AG09309 (cell line): Measurements from ENCODE around the gene BPIFB4.

Experiments used
- DNase-seq: peaks from one replicate; pipeline ENCODE4 v3.0.0-alpha.2; 2010; ENCODE audit warnings: low read depth
- H3K4me3 ChIP-seq: 2 replicates; pipeline ENCODE4 v1.5.1; 2011; ENCODE audit warnings: mild to moderate bottlenecking, low read depth, low read length, moderate library complexity; ENCODE audit not compliant: control insufficient read depth
- TF ChIP-seq, protein P1 (sequence below): IDR thresholded peaks from 2 replicates; pipeline ENCODE4 v1.5.1; 2011; ENCODE audit warnings: mild to moderate bottlenecking, low read depth, low read length, inconsistent platforms; ENCODE audit not compliant: insufficient read depth, control insufficient read depth; ENCODE audit errors: missing control alignments

BPIFB4 gene

GRCh38 chr20:33067806-33068205 is 11.6 kb upstream of the BPIFB4 start:
- TF ChIP-seq, protein P1, sequence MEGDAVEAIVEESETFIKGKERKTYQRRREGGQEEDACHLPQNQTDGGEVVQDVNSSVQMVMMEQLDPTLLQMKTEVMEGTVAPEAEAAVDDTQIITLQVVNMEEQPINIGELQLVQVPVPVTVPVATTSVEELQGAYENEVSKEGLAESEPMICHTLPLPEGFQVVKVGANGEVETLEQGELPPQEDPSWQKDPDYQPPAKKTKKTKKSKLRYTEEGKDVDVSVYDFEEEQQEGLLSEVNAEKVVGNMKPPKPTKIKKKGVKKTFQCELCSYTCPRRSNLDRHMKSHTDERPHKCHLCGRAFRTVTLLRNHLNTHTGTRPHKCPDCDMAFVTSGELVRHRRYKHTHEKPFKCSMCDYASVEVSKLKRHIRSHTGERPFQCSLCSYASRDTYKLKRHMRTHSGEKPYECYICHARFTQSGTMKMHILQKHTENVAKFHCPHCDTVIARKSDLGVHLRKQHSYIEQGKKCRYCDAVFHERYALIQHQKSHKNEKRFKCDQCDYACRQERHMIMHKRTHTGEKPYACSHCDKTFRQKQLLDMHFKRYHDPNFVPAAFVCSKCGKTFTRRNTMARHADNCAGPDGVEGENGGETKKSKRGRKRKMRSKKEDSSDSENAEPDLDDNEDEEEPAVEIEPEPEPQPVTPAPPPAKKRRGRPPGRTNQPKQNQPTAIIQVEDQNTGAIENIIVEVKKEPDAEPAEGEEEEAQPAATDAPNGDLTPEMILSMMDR = no peak
- DNase-seq = no peak

DNA sequence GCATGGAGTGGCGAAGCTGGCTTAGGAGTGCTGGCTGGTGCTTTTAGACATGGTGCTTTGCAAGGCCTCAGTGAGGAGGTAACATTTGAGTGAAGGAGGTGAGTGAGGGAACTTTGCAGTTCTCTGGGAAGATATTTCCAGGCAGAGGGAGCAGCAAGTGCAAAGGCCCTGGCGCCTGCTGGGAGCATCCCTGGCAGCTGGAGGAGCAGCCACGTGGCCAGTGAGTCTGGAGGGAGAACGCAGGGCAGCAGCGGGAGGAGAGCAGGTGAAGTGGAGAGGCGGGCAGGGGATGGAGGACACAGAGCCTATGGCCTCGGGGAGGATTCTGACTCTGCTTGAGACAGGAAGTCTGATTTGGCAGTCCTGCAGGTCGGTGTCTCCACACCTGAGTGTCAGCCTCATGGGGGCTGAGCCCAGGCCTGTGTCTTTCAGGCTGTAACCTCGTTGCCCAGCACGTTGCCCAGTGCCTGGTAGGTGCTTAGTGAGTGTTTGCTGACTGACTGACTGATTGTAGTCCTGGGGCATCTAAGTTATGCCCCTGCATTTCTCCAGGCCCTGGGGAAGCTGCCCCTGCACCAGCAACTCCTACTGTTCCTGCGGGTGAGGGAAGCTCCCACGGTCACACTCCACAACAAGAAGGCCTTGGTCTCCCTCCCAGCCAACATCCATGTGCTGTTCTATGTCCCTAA is 11.0 kb upstream of the BPIFB4 start:
- TF ChIP-seq, protein P1 = no peak
- no peak overlapping the region for H3K4me3 ChIP-seq
- DNase-seq = no peak

More at GRCh38 chr20:33067806-33068205, 11.6 kb upstream of the BPIFB4 start:
- no peak overlapping the region for H3K4me3 ChIP-seq

- DNase-seq = no peak
- no peak overlapping the region for H3K4me3 ChIP-seq
- TF ChIP-seq, protein P1 = no peak
Measured at GRCh38 chr20:33069673-33070072, 9.8 kb upstream of the BPIFB4 start.

DNA sequence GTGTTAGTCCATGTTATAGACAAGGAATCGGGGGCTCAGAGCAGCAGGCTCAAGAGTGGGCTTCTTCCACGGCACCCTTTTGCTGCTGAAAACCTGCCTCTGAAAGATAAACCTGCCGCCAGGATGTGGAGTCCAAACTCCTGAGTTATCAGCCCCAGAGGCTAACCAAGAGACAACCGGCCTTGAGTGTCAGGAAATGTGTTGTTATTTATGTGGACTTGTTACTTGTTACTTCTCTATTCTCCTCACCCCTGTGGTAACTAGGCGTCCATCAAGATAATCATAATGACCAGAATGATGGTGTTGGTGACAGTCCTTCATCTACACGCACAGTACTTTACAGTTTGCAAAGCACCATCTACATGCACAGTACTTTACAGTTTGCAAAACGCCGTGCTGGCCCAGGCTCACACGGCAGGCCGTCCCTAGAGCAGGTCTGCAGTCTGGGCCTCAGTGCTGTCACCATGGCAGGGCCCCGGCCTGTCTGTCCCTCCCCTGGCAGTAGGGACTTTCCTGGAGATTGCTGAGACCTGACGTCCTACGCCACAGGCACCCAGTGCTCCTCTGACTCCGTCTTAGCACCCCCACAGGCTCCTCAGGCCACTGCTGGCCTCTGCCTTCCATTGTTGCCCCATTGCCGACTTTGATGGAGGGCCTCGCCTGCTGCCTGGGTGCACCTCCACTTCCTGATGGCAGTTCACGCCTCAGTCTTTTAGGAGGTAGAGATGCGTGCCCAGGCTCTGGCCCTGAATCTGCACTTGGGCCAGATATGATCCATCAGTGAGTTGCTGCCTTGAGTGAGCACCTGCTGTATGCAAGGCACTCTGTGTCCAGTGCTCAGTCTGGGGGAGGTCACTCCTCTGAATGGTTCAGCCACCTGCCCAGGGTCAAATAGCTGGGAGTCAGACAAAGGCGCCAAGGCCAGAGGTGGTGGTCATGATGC is 9.1 kb upstream of the BPIFB4 start:
- no peak for DNase-seq
- TF ChIP-seq, protein P1 = no peak

DNA sequence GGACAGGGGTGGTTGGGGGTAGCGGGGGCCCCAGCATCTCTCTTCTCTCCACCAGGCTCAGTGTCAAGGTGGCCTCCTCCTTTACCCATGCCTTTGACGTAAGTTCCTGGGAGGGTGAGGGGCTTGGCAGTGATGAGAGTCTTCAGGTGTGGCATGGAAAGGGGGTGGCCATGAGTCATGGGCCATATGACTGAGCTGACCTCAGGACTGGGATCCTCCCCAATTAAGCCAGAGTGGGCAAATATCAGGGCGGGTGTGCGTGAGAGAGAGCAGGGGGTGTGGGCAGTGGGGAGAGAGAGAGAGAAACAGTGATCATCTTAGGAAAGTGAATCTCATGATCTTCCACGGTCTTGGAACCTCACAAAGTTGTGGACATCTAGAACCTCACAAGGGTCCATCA is 8.2 kb upstream of the BPIFB4 start:
- no peak for DNase-seq
- TF ChIP-seq, protein P1 = no peak
- no peak overlapping the region for H3K4me3 ChIP-seq

More for the DNA sequence above, 9.1 kb upstream of the BPIFB4 start:
- H3K4me3 ChIP-seq = no peak overlapping the region

GRCh38 chr20:33072362-33072761 is 7.1 kb upstream of the BPIFB4 start:
- DNase-seq = no peak
- TF ChIP-seq, protein P1 = no peak
- no peak overlapping the region for H3K4me3 ChIP-seq
